ENCODE measurements around the gene THADA. TPM values are rescaled to one million over a fixed set of nuclear protein-coding genes. Genes with fewer than 3 reads are reported as not detected.

Gene THADA
- total RNA-seq, 1 experiment from 2014 or later: 27.5 TPM

GRCh38 chr2:43221124-43221762 lies 374.6 kb downstream of the THADA start:
- ChIA-PET CTCF (interaction anchor here (0.8 to 3.3 kb wide), 17 partner anchors 8 to 393 kb away, joined by 3 to 16 read pairs (median 4); no protein-coding TSS in a partner anchor), POLR2A (interaction anchor here (0.8 to 1.3 kb wide), 4 partner anchors 30 to 47 kb away, joined by 3 to 10 read pairs (median 4); no protein-coding TSS in a partner anchor)
- H3K27me3 Mint-ChIP-seq (ENCODE audit: low read depth): no peaks in the 10 kb centered on the region
- peak overlapping the region; percentile 74 for H3K4me3 Mint-ChIP-seq
- peak overlapping the region; percentile 99 for H3K27ac Mint-ChIP-seq
- no peaks in the 10 kb centered on the region for H3K9me3 Mint-ChIP-seq
- peak; percentile 62 for DNase-seq (ENCODE audit: low spot score)
- ATAC-seq: no peak
- TF ChIP-seq PRRX2 (CRISPR knock-in tag; IDR thresholded peaks at IDR 0.05) (0 out of 2 replicates have a peak, but pooled peaks have one; percentile 6), MAX (CRISPR knock-in tag; IDR thresholded peaks at IDR 0.05) (no peak), GABPB1 (CRISPR knock-in tag; IDR thresholded peaks at IDR 0.05) (0 out of 2 replicates have a peak, but pooled peaks have one; percentile 17), TEAD1 (CRISPR knock-in tag; IDR thresholded peaks at IDR 0.05) (no peak)
- H3K4me1 Mint-ChIP-seq: peaks cover 62% of the 10 kb centered on the region
- H3K36me3 Mint-ChIP-seq: peaks cover 15% of the 10 kb centered on the region

- DNase-seq (ENCODE audit: low spot score) (no peak), ATAC-seq (no peak)
- peak overlapping the region; percentile 99 for H3K27ac Mint-ChIP-seq
- ChIA-PET CTCF (interaction anchor here (1.3 to 3.3 kb wide), 4 partner anchors 9 to 246 kb away, joined by 4 to 16 read pairs (median 6); no protein-coding TSS in a partner anchor), POLR2A (no interaction called here)
- H3K4me3 Mint-ChIP-seq: peak overlapping the region; percentile 74
- H3K9me3 Mint-ChIP-seq: no peaks in the 10 kb centered on the region
- H3K4me1 Mint-ChIP-seq: peaks cover 67% of the 10 kb centered on the region
- H3K27me3 Mint-ChIP-seq (ENCODE audit: low read depth): no peaks in the 10 kb centered on the region
- peaks cover 15% of the 10 kb centered on the region for H3K36me3 Mint-ChIP-seq
- TF ChIP-seq ZNF317 (CRISPR knock-in tag; IDR thresholded peaks at IDR 0.05; ENCODE audit: borderline replicate concordance, low read depth) (no peak), MAX (CRISPR knock-in tag; IDR thresholded peaks at IDR 0.05) (no peak), ATF1 (CRISPR knock-in tag; IDR thresholded peaks at IDR 0.05) (no peak), CDX4 (CRISPR knock-in tag; IDR thresholded peaks at IDR 0.05; ENCODE audit: borderline replicate concordance) (no peak), KAT7 (CRISPR knock-in tag; IDR thresholded peaks at IDR 0.05; ENCODE audit: borderline replicate concordance) (no peak), ZNF396 (CRISPR knock-in tag; IDR thresholded peaks at IDR 0.05; ENCODE audit: borderline replicate concordance) (no peak), AR (CRISPR knock-in tag; IDR thresholded peaks at IDR 0.05) (no peak), STAT6 (CRISPR knock-in tag; conservative IDR thresholded peaks at IDR 0.05; ENCODE audit: low read depth) (no peak), EMX1 (CRISPR knock-in tag; IDR thresholded peaks at IDR 0.05) (no peak), ARID4B (CRISPR knock-in tag; IDR thresholded peaks at IDR 0.05; ENCODE audit: borderline replicate concordance) (no peak), PRDM15 (CRISPR knock-in tag; IDR thresholded peaks at IDR 0.05) (no peak), ZNF423 (CRISPR knock-in tag; IDR thresholded peaks at IDR 0.05) (no peak), ZBTB43 (CRISPR knock-in tag; IDR thresholded peaks at IDR 0.05) (no peak), JAZF1 (CRISPR knock-in tag; IDR thresholded peaks at IDR 0.05) (no peak)
Observed at GRCh38 chr2:43220760-43221123, 375.1 kb downstream of the THADA start.
